GM15510 (cell line): ENCODE results near the gene LRRC56.

Experiments
- POLR2A ChIP-seq: IDR thresholded peaks from 3 replicates; pipeline ENCODE4 v1.6.1; 2011; ENCODE audit warnings: borderline replicate concordance; ENCODE audit not compliant: insufficient read length; ENCODE audit errors: extremely low read depth

Gene LRRC56

DNA sequence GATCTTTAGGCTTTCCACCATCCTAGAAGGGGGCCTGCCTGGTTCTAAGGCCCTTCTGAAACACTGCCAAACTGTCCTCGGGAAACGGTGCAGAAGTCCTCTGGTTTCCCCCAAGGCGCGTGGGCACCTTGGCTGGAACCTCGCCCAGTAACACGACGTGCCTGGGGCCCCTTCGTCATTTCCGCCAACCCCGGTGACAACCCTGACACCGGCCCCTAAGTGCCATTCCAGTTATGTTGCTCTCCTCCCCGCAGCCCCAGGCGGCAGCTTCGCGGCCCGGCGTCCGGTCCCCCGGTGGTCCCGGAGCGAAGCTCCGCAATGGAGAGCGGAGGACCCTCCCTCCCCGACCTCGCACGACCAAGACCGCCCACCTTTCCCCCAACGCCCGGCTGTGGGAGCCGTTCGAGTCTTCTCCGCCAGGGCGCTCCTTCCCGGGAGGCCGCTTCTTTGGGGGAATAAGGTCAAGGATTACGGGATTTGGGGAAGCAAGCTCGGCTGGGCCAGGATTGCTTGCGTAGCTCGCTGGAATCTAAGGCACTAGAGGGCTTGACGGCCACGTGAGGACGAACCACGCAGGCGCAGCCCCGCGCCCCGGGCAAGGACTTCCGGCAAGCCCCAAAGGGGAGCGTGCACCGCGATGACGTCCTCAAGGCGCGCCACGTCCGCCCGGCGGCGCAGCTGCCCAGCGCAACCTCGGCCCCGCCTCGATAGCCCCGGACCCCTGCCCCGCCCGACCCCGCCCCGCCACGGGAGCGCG lies 30.9 kb upstream of the LRRC56 start:
- peak; percentile 70 for TF ChIP-seq POLR2A

- TF ChIP-seq POLR2A: peak; percentile 68
Measured at GRCh38 chr11:506995-507726, 30.2 kb upstream of the LRRC56 start, which contains the start of gene RNH1. Gene RNH1 (minus strand): TSS chr11:507242. CDS start chr11:502162, 5,080 bp downstream.

DNA sequence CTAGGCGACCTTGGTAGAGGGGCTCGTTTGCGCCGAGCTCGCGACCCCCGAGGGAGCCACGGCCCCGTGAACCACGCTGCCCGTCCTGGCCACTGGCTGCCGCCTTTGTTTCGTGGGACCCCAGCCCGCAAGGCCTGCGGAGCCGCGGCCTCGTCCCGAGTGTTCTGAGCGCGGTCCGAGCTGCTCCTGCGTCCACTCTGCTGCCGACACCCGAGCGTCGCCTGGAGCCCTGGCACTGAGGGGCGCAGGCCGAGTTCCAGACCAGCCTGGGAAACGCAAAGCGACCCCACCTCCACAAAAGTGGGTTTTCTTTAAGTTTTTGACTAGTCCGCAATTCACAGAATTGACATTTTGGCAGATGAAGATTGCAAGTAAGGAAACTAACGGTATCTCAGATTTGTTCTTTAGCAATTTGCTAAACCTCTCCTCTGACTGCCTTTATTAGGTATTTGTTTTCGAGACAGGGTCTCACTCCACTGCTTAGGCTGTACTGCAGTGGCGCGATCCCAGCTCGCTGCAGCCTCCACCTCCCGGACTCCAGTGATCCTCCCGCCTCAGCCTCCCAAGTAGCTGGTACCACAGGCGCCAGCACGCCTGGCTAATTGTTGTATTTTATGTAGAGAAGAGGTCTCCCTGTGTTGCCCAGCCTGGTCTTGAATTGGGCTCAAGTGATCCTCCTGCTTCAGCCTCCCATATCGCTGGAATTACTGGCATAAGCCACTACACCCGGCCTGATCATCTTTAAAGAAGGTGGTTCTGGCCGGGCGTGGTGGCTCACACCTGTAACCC lies 29.4 kb upstream of the LRRC56 start:
- no peak for TF ChIP-seq POLR2A

DNA sequence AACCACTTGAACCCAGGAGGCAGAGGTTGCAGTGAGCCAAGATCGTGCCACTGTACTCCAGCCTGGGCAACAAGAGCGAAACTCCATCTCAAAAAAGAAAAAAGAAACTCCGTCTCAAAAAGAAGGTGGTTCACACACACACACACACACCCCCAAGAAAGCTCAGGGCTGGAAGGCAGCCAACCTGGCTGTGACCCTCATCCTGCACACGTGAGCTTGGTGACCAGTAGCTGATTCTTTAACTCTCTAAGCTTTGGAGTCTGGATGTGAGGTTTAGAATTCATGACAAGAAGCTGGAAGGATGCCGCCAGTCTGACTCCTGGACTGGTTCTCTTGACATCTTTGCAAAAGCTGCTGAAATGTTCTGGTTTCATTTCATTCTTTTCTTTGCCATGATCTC lies 28.4 kb upstream of the LRRC56 start:
- no peak for TF ChIP-seq POLR2A

DNA sequence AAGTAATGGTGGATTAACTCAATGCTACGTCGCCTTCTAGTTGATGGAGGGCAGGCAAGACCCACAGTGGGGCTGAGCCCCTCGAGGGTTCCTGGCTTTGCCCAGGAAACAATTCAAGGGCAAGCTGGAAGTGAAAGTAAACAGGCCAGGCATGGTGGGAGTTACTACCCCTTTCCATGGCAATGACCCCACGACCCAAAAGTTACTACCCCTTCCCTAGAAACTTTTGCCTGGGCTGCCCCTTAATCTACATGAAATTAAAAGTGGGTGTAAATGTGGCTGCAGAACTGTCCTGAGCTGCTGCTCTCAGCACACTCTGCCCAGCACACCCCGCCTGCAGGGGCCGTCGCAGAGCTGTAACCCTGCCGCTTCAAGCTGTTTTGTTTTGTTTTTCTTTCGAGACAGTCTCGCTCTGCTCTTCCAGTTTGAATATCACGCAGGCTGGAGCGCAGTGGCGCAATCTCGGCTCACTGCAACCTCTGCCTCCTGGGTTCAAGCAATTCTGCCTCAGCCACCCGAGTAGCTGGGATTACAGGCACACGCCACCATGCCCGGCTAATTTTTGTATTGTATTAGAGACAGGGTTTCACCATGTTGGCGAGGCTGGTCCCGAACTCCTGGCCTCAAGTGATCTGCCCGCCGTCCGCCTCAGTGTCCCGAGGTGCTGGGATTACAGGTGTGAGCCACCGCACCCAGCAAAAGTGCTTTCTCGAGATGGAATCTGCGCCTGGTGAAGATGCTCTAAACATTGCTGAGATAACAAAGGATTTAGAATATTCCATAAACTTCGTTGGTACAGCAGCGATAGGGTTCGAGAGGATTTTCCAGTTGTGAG lies 24.3 kb upstream of the LRRC56 start:
- TF ChIP-seq POLR2A: no peak

DNA sequence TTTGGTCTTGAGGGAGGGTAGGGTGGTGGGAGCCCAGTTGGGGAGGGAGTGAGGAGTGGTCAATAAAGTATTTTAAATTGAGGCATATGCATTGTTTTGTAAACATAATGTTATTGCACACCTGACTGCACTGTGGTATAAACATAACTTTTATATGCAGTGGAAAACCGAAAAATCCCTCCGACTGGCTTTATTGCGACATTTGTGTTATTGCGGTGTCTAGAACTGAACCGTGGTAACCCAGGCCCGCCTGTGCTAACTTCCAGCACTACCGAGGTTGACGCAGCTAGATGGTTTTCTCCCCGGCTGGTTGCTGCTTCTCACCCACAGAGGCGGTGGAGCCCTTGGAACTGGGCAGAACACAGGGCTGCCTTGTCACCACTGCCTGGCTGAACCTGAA lies 22.7 kb upstream of the LRRC56 start:
- no peak for TF ChIP-seq POLR2A

- TF ChIP-seq POLR2A: no peak
Measured at GRCh38 chr11:515131-515530, 22.2 kb upstream of the LRRC56 start.

- no peak for TF ChIP-seq POLR2A
Measured at GRCh38 chr11:516400-516799, 20.9 kb upstream of the LRRC56 start.

DNA sequence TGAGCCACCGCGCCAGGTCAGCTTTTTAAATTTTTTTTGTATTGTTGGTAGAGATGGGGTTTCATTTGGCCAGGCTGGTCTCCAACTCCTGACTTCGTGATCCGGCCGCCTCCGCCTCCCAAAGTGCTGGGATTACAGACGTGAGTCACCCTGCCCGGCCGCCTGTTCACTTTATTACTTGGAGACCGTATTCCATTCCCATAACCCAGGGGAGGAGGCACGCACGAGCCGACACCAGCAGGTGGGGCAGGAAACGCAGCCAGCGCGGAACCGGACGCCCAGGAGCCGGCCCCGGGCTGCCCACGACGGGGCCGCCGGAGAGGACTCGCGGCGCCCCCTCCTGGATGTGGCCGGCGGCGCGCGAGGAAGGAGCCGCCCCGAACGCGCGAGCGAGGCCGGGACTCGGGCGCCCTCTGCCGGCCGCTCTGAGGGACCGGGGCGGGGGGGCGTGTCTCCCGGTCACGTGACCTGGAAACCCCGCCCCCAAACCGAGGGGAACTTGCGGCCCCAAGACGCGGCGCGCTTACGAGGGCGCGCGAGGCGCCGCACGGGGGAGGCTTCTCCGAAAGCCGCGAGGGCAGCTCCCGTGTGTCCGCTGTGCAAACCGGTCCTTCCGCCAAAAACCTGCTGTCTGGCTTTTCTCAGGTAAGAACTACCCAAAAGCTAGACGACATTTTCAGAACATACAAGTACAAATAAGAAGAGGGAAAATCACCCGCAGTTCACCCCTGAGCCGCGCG lies 18.7 kb upstream of the LRRC56 start:
- peak; percentile 44 for TF ChIP-seq POLR2A

GRCh38 chr11:520428-521176 lies 16.7 kb upstream of the LRRC56 start:
- TF ChIP-seq POLR2A: no peak

- no peak for TF ChIP-seq POLR2A
Measured at GRCh38 chr11:521177-521688, 16.1 kb upstream of the LRRC56 start.

GRCh38 chr11:526192-526591 lies 11.1 kb upstream of the LRRC56 start:
- TF ChIP-seq POLR2A: no peak
